Measurements from ENCODE around the gene TUBB6.
A peak's percentile ranks its signal among the peaks of the same experiment; 100 is the strongest.

TUBB6 gene

DNA sequence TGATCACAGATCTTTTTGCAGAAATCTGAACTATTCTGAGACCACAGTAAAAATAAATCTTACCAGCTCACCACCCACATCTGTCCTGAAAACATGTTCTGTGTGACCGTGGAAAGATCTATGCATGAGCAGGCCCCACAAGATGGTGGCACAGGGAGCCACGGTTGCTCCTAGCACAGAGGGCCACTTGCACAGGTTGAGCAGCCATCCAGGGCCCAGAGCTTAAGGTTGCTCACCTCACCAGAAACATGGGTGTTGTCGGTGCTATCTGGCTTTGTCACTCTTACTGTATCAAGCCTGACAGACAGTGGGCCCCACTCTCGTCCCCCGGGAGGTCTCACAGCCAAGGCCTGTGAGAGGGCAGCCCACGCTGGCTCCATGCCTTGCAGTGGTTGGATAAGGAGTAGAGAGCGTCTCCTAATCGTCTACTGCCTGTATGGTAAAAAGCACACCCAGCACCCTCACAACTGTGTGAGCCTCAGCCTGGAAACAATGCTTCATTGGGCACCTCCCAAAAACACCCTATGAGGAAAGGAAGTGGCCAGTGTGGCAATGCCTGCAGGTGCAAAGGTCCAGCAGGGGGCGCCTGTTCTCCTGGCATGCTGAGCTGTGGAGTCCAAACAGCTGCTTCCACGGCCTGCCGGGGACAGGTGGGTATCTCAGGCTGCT lies 19.6 kb downstream of the TUBB6 start:
- TF ChIP-seq, protein P1, sequence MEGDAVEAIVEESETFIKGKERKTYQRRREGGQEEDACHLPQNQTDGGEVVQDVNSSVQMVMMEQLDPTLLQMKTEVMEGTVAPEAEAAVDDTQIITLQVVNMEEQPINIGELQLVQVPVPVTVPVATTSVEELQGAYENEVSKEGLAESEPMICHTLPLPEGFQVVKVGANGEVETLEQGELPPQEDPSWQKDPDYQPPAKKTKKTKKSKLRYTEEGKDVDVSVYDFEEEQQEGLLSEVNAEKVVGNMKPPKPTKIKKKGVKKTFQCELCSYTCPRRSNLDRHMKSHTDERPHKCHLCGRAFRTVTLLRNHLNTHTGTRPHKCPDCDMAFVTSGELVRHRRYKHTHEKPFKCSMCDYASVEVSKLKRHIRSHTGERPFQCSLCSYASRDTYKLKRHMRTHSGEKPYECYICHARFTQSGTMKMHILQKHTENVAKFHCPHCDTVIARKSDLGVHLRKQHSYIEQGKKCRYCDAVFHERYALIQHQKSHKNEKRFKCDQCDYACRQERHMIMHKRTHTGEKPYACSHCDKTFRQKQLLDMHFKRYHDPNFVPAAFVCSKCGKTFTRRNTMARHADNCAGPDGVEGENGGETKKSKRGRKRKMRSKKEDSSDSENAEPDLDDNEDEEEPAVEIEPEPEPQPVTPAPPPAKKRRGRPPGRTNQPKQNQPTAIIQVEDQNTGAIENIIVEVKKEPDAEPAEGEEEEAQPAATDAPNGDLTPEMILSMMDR (IDR thresholded peaks at IDR 0.05; ENCODE audit: low read depth, low read length), result peak; percentile 96
- Histone ChIP-seq H3K27me3 (ENCODE audit: insufficient read depth, low read depth, severe bottlenecking) (no peaks in the 10 kb centered on the region), H3K36me3 (peaks cover 54% of the 10 kb centered on the region), H3K9me3 (ENCODE audit: severe bottlenecking) (no peaks in the 10 kb centered on the region), H3K27ac (no peak overlapping the region), H3K4me3 (ENCODE audit: low read depth, low read length) (no peak overlapping the region)
- DNase-seq, result peak; percentile 90

DNA sequence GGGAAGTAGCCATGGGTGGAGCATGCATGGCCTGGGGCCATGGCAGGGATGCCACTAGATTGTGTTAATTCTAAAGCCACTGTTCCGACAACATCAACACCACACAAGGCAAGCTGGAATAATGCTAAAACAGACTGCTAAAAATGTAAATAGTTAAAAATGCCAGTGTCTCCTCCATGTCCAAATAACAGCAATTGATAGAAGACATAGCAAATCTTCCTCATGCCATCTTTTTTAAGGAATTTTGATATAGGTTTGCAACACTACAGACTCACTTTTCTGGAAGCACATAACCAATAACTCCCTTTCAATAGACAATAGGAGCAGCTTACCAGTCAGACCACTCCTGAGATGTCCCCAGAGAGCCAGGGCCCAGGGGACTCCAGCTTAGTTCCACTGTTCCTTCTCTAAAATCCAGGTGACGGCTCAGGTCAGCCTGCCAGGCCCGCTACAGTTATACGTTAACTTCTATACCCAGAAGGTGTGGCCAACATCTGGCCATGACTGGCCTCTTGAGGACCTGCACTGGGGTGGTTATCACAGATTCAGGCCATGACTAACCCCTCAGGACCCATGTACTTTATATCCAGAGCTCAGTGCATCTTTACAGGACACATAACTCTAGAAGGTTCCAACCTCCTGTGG lies 20.3 kb downstream of the TUBB6 start:
- H3K36me3 ChIP-seq, result peaks cover 55% of the 10 kb centered on the region
- TF ChIP-seq, protein P1 (IDR thresholded peaks at IDR 0.05; ENCODE audit: low read depth, low read length), result no peak

DNA sequence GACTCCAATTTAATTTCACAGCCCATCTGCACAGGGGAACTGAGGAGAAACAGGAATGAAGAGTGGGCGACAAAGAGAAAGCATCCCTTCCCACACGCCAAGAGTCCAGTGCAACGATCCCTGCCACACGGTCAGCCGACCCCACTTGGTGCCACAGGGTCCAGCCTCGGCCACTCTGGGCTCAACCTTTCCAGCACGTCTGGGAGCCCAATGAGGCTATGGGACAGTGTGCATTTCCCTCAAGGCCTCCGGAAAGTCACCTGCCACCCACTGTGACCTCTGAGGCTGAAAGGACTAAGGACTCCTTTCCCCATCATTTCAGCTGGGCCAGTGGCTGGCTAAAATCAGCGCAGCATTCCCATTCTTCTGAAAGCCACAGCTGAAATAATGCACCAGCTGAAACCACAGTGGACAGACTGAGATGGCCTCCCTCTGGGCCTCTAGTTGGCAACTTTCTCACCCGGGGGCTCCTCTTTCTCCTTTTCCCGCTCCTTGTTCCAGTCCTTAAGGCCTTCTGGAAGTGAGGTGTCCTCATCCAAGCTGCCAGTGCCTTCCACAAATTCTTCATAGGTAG lies 21.2 kb downstream of the TUBB6 start:
- no peak for DNase-seq
- Histone ChIP-seq H3K27me3 (ENCODE audit: insufficient read depth, low read depth, severe bottlenecking) (no peaks in the 10 kb centered on the region), H3K9me3 (ENCODE audit: severe bottlenecking) (no peaks in the 10 kb centered on the region), H3K27ac (no peak overlapping the region), H3K4me3 (ENCODE audit: low read depth, low read length) (no peak overlapping the region), H3K36me3 (peaks cover 64% of the 10 kb centered on the region)
- TF ChIP-seq, protein P1 (IDR thresholded peaks at IDR 0.05; ENCODE audit: low read depth, low read length), result no peak

More for the DNA sequence above, 20.3 kb downstream of the TUBB6 start:
- Histone ChIP-seq H3K27me3 (ENCODE audit: insufficient read depth, low read depth, severe bottlenecking) (no peaks in the 10 kb centered on the region), H3K4me3 (ENCODE audit: low read depth, low read length) (no peak overlapping the region), H3K27ac (no peak overlapping the region), H3K9me3 (ENCODE audit: severe bottlenecking) (no peaks in the 10 kb centered on the region)
- no peak for DNase-seq

DNA sequence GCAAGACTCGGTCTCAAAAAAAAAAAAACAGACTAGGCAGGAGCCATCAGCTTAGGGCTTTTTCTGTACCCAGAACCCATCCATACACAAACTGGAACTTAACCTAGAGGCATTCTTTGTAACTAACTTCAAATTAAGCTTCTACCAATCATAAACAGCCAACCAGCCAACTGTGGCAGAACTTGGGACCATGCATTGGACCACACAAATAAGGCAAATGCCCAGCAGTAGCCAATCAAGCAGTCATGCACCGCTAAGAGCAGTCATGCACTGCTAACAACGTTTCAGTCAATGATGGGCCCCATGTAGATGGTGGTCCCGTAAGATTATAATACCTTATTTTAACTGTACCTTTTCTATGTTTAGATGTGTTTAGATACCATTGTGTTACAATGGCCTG lies 22.7 kb downstream of the TUBB6 start:
- H3K27me3 ChIP-seq (ENCODE audit: insufficient read depth, low read depth, severe bottlenecking), result no peaks in the 10 kb centered on the region
- H3K9me3 ChIP-seq (ENCODE audit: severe bottlenecking), result no peaks in the 10 kb centered on the region
- no peak for DNase-seq
- no peak overlapping the region for H3K27ac ChIP-seq
- peaks cover 65% of the 10 kb centered on the region for H3K36me3 ChIP-seq
- TF ChIP-seq, protein P1 (IDR thresholded peaks at IDR 0.05; ENCODE audit: low read depth, low read length), result no peak
- no peak overlapping the region for H3K4me3 ChIP-seq (ENCODE audit: low read depth, low read length)

DNA sequence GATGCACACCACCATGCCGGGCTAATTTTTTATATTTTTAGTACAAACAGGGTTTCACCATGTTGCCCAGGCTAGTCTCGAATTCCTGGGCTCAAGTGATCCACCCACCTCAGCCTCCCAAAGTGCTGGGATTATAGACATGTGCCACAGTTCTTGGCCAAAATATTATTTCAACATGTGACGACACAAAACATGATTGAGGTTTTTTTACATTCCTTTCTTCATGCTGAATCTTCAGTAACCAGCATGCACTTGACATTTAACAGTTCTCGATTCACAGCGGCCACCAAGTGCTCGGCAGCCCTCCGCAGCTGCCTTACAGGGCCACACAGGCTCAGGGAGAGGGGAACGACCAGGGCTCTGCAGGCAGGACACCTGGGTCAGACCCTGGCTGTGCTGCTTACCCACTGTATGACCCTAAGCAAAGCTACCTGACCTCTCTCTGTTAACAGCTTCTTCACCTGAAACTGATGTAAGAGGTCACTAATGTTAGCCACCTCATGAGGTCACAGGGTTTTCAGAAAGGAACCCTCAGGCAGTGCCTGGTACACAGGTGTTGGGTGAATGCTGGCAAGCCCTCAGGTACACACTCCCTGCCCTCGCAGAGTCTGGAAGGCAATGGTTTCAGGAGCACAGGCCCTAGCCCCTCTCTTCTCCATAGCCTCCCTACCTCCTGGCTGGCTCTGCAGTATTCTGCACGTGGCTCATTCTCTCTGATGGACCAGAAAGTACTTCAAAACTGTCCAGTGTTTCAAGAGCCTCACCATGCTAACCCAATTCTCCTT lies 25.7 kb downstream of the TUBB6 start:
- no peak for DNase-seq
- Histone ChIP-seq H3K9me3 (ENCODE audit: severe bottlenecking) (no peaks in the 10 kb centered on the region), H3K27me3 (ENCODE audit: insufficient read depth, low read depth, severe bottlenecking) (no peaks in the 10 kb centered on the region), H3K36me3 (peaks cover 57% of the 10 kb centered on the region), H3K4me3 (ENCODE audit: low read depth, low read length) (no peak overlapping the region), H3K27ac (no peak overlapping the region)
- TF ChIP-seq, protein P1 (IDR thresholded peaks at IDR 0.05; ENCODE audit: low read depth, low read length), result no peak

Data from WERI-Rb-1 (cell line).